Prostate gland (tissue), 2 donors: ENCODE data around the gene RNF19B.

Experiments used
- POLR2AphosphoS5 ChIP-seq: sonication (generic); formaldehyde crosslinking; IDR thresholded peaks from one replicate; pipeline ENCODE4 v1.6.1; 2017; ENCODE audit warnings: antibody characterized with exemption
- TF ChIP-seq, protein P1 (sequence below), 4 experiments: fragments of 200-600 bp in 2 of 4; fragments of 450-650 bp in 2 of 4; sonication (generic) in 2 of 4; IDR thresholded peaks; 1 replicate in 3 of 4; 2 replicates in 1 of 4; pipeline ENCODE4 v1.5.1; 2016 to 2019; ENCODE audit warnings: antibody characterized with exemption in 4 of 4, mild to moderate bottlenecking in 2 of 4, moderate library complexity in 2 of 4

DNA sequence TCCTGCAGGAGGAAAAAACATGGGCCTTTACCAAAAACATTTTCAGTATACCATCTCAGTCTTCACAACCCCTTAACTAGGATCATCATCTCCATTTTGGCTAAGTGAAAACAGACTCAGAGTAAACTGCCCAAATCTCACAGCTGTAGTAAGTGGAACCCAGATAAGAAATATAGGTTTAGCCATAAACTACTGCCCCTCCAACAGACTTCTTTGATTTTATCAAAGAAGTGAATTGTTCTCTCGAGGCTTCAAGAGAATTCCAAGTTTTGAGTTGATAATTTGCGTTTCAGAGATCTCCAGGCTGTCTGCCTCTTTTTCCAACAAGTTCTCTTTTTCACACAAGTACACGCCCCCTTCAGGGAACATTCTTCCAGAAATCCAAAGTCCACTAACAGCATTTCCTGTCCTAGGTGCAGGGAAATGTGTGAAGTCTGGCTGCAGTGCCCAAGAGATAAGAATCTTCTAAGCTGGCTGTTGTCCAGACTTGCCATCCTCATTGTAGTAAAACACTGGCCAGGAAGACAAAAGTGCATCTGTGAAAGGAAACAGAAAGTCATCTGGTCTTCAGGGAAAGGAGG, 30.8 kb downstream of the RNF19B start:
- TF ChIP-seq, protein P1, sequence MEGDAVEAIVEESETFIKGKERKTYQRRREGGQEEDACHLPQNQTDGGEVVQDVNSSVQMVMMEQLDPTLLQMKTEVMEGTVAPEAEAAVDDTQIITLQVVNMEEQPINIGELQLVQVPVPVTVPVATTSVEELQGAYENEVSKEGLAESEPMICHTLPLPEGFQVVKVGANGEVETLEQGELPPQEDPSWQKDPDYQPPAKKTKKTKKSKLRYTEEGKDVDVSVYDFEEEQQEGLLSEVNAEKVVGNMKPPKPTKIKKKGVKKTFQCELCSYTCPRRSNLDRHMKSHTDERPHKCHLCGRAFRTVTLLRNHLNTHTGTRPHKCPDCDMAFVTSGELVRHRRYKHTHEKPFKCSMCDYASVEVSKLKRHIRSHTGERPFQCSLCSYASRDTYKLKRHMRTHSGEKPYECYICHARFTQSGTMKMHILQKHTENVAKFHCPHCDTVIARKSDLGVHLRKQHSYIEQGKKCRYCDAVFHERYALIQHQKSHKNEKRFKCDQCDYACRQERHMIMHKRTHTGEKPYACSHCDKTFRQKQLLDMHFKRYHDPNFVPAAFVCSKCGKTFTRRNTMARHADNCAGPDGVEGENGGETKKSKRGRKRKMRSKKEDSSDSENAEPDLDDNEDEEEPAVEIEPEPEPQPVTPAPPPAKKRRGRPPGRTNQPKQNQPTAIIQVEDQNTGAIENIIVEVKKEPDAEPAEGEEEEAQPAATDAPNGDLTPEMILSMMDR (IDR thresholded peaks at IDR 0.05): peak in 2 of 4 experiments; percentile 2 to 3
- peak; percentile 78 for TF ChIP-seq POLR2AphosphoS5
